Panc1 (cell line): Measurements from ENCODE around the gene PHF19.

ENCODE experiments used
- POLR2AphosphoS5 ChIP-seq: IDR thresholded peaks from 2 replicates; pipeline ENCODE4 v1.6.1; 2012; ENCODE audit warnings: mild to moderate bottlenecking, low read depth, low read length, moderate library complexity
- SIN3A ChIP-seq: IDR thresholded peaks from 2 replicates; pipeline ENCODE4 v1.6.1; 2012; ENCODE audit warnings: low read depth, mild to moderate bottlenecking, low read length, moderate library complexity, borderline replicate concordance; ENCODE audit not compliant: insufficient read depth
- TCF7L2 ChIP-seq: IDR thresholded peaks from 2 replicates; pipeline ENCODE4 v1.6.1; 2011; ENCODE audit warnings: mild to moderate bottlenecking, low read depth, low read length, inconsistent platforms
- TF ChIP-seq, protein P1 (sequence below): fragments of 450-650 bp; IDR thresholded peaks from 2 replicates; pipeline ENCODE4 v1.5.1; 2017; ENCODE audit warnings: mild to moderate bottlenecking
- TF ChIP-seq, protein P2 (sequence below), 2 experiments: IDR thresholded peaks; 2 replicates each; pipeline ENCODE4 v1.6.1; 2011 to 2012; ENCODE audit warnings: low read depth in 2 of 2, control low read depth in 1 of 2, low read length in 1 of 2, mild to moderate bottlenecking in 1 of 2, moderate library complexity in 1 of 2; ENCODE audit not compliant: insufficient read depth in 1 of 2

- TF ChIP-seq, protein P1, sequence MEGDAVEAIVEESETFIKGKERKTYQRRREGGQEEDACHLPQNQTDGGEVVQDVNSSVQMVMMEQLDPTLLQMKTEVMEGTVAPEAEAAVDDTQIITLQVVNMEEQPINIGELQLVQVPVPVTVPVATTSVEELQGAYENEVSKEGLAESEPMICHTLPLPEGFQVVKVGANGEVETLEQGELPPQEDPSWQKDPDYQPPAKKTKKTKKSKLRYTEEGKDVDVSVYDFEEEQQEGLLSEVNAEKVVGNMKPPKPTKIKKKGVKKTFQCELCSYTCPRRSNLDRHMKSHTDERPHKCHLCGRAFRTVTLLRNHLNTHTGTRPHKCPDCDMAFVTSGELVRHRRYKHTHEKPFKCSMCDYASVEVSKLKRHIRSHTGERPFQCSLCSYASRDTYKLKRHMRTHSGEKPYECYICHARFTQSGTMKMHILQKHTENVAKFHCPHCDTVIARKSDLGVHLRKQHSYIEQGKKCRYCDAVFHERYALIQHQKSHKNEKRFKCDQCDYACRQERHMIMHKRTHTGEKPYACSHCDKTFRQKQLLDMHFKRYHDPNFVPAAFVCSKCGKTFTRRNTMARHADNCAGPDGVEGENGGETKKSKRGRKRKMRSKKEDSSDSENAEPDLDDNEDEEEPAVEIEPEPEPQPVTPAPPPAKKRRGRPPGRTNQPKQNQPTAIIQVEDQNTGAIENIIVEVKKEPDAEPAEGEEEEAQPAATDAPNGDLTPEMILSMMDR: no peak
- TF ChIP-seq, protein P2, sequence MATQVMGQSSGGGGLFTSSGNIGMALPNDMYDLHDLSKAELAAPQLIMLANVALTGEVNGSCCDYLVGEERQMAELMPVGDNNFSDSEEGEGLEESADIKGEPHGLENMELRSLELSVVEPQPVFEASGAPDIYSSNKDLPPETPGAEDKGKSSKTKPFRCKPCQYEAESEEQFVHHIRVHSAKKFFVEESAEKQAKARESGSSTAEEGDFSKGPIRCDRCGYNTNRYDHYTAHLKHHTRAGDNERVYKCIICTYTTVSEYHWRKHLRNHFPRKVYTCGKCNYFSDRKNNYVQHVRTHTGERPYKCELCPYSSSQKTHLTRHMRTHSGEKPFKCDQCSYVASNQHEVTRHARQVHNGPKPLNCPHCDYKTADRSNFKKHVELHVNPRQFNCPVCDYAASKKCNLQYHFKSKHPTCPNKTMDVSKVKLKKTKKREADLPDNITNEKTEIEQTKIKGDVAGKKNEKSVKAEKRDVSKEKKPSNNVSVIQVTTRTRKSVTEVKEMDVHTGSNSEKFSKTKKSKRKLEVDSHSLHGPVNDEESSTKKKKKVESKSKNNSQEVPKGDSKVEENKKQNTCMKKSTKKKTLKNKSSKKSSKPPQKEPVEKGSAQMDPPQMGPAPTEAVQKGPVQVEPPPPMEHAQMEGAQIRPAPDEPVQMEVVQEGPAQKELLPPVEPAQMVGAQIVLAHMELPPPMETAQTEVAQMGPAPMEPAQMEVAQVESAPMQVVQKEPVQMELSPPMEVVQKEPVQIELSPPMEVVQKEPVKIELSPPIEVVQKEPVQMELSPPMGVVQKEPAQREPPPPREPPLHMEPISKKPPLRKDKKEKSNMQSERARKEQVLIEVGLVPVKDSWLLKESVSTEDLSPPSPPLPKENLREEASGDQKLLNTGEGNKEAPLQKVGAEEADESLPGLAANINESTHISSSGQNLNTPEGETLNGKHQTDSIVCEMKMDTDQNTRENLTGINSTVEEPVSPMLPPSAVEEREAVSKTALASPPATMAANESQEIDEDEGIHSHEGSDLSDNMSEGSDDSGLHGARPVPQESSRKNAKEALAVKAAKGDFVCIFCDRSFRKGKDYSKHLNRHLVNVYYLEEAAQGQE (IDR thresholded peaks at IDR 0.05; ENCODE audit: insufficient read depth in 1 of 2, low read depth in 2 of 2, low read length in 1 of 2): no peak
- TF ChIP-seq SIN3A (no peak), POLR2AphosphoS5 (no peak), TCF7L2 (no peak)
Measured at GRCh38 chr9:120893611-120894307, 16.8 kb upstream of the PHF19 start.
